Measurements from ENCODE around the gene NPB. TPM values are rescaled to one million over a fixed set of nuclear protein-coding genes. Genes with fewer than 3 reads are reported as not detected.

The NPB gene
- total RNA-seq: under 1 TPM in 2 of 3 donors, not detected in 1; 0.18 to 0.31 TPM
- total RNA-seq (2013): 0.20 TPM

- H3K4me1 ChIP-seq (ENCODE audit: control insufficient read depth, insufficient read depth, low read length): peaks cover 5% of the 10 kb centered on the region
- H3K36me3 ChIP-seq (ENCODE audit: control insufficient read depth, insufficient read depth, low read length): peaks cover 22% of the 10 kb centered on the region
- TF ChIP-seq CTCF (IDR thresholded peaks at IDR 0.05): no peak
- no peaks in the 10 kb centered on the region for H3K4me1 Mint-ChIP-seq
- peaks cover 7 to 8% of the 10 kb centered on the region in 2 donors for H3K27me3 Mint-ChIP-seq (ENCODE audit: low read depth in 2 of 2)
- no peak within 1 kb of the TSS for H3K27ac ChIP-seq (ENCODE audit: low read length)
- intact Hi-C loops (cut with micrococcal nuclease): no loop called here
- no peaks in the 10 kb centered on the region for H3K9me3 Mint-ChIP-seq
- no peak within 1 kb of the TSS for H3K4me3 ChIP-seq (ENCODE audit: low read length)
- peak; percentile 38 to 70 (median 69) for ATAC-seq
- DNase-seq: peak in 1 of 2 donors; percentile 33
- H3K9me3 ChIP-seq (ENCODE audit: control insufficient read depth, insufficient read depth, low read length): no peaks in the 10 kb centered on the region
- H3K36me3 Mint-ChIP-seq: no peaks in the 10 kb centered on the region
- peak within 1 kb of the TSS; percentile 42 for H3K4me3 Mint-ChIP-seq
- 2% methylated on average over 79 of the region's 79 CpGs for WGBS (ENCODE audit: insufficient coverage)
- H3K27me3 ChIP-seq (ENCODE audit: control insufficient read depth, insufficient read depth, low read length): peaks cover 8% of the 10 kb centered on the region
- no peak within 1 kb of the TSS for H3K27ac Mint-ChIP-seq
These were observed at the start of gene NPB for GRCh38 chr17:81902023-81902652. Gene NPB, plus strand, starts transcription at chr17:81902238. Its CDS starts 40 bp downstream, at chr17:81902278.

GRCh38 chr17:81854974-81855774 is 46.9 kb upstream of the NPB start:
- peaks cover 11 to 16% of the 10 kb centered on the region in 2 donors for H3K4me1 Mint-ChIP-seq
- peak in 1 of 2 donors; percentile 34 for DNase-seq
- H3K27me3 Mint-ChIP-seq (ENCODE audit: low read depth in 2 of 2): no peaks in the 10 kb centered on the region
- 95% methylated on average over 29 of the region's 29 CpGs for WGBS (ENCODE audit: insufficient coverage)
- no peak for TF ChIP-seq CTCF (IDR thresholded peaks at IDR 0.05)
- no peak overlapping the region for H3K27ac ChIP-seq (ENCODE audit: low read length)
- H3K36me3 ChIP-seq (ENCODE audit: control insufficient read depth, insufficient read depth, low read length): peaks cover 52% of the 10 kb centered on the region
- intact Hi-C loops (cut with micrococcal nuclease): no loop called here
- H3K9me3 ChIP-seq (ENCODE audit: control insufficient read depth, insufficient read depth, low read length): no peaks in the 10 kb centered on the region
- H3K36me3 Mint-ChIP-seq: no peaks in the 10 kb centered on the region
- no peak for ATAC-seq
- no peaks in the 10 kb centered on the region for H3K27me3 ChIP-seq (ENCODE audit: control insufficient read depth, insufficient read depth, low read length)
- no peak overlapping the region for H3K4me3 ChIP-seq (ENCODE audit: low read length)
- peaks cover 21% of the 10 kb centered on the region for H3K4me1 ChIP-seq (ENCODE audit: control insufficient read depth, insufficient read depth, low read length)
- H3K9me3 Mint-ChIP-seq: no peaks in the 10 kb centered on the region
- H3K27ac Mint-ChIP-seq: no peak overlapping the region
- no peak overlapping the region for H3K4me3 Mint-ChIP-seq

GRCh38 chr17:81858170-81858966 is 43.7 kb upstream of the NPB start:
- intact Hi-C loops (cut with micrococcal nuclease): no loop called here
- Mint-ChIP-seq H3K27me3 (ENCODE audit: low read depth in 2 of 2) (peaks cover 0 to 3% of the 10 kb centered on the region in 2 donors), H3K4me1 (peaks cover 22 to 31% of the 10 kb centered on the region in 2 donors), H3K4me3 (no peak overlapping the region), H3K27ac (no peak overlapping the region), H3K9me3 (no peaks in the 10 kb centered on the region), H3K36me3 (no peaks in the 10 kb centered on the region)
- ATAC-seq (no peak), DNase-seq (no peak)
- WGBS (ENCODE audit: insufficient coverage): 92% methylated on average over 30 of the region's 30 CpGs
- Histone ChIP-seq H3K9me3 (ENCODE audit: control insufficient read depth, insufficient read depth, low read length) (no peaks in the 10 kb centered on the region), H3K4me3 (ENCODE audit: low read length) (no peak overlapping the region), H3K27ac (ENCODE audit: low read length) (no peak overlapping the region), H3K27me3 (ENCODE audit: control insufficient read depth, insufficient read depth, low read length) (no peaks in the 10 kb centered on the region), H3K4me1 (ENCODE audit: control insufficient read depth, insufficient read depth, low read length) (peaks cover 32% of the 10 kb centered on the region), H3K36me3 (ENCODE audit: control insufficient read depth, insufficient read depth, low read length) (peaks cover 32% of the 10 kb centered on the region)
- no peak for TF ChIP-seq CTCF (IDR thresholded peaks at IDR 0.05)
